ENCODE results near the gene MCM10. TPM values are rescaled to one million over a fixed set of nuclear protein-coding genes. Genes with fewer than 3 reads are reported as not detected.

The MCM10 gene
- total and polyA plus RNA-seq, 2 experiments from 2014 or later, result 38.2 to 43.0 TPM

DNA sequence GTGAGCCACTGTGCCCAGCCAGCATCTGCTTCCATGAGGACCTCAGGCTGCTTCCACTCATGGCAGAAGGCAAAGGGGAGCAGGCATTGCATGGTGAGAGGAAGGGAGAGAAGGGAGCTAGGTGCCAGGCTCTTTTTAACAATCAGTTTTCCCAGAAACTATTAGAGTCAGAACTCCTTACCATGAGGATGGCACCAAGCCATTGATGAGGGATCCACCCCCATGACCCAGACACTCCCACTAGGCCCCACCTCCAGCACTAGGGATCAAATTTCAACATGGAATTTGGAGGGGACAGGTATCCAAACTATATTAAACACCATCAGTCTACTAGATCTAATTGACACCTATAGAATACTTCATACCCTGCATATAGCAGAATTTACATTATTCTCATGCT lies 14.2 kb upstream of the MCM10 start:
- TF ChIP-seq EZH2phosphoT487 (IDR thresholded peaks at IDR 0.05; ENCODE audit: unreplicated experiment), result no peak
- Histone ChIP-seq H3F3A (replicated peaks; ENCODE audit: low read depth) (no peaks in the 10 kb centered on the region), H3K4me3 (no peak overlapping the region), H3K79me2 (replicated peaks; ENCODE audit: insufficient read depth) (no peaks in the 10 kb centered on the region), H4K20me1 (replicated peaks; ENCODE audit: insufficient read depth) (no peaks in the 10 kb centered on the region), H3K27me3 (ENCODE audit: insufficient read depth) (no peaks in the 10 kb centered on the region), H3K9me2 (ENCODE audit: insufficient read depth) (no peaks in the 10 kb centered on the region), H3K4me1 (ENCODE audit: insufficient read depth) (no peaks in the 10 kb centered on the region), H3K36me3 (ENCODE audit: insufficient read depth) (no peaks in the 10 kb centered on the region), H3K27ac (ENCODE audit: low read depth) (no peak overlapping the region), H2AFZ (no peak overlapping the region), H3K4me2 (no peak overlapping the region)
- no peak overlapping the region for H3K27ac Mint-ChIP-seq
- no peak overlapping the region for H3K4me3 Mint-ChIP-seq
- ATAC-seq (no peak), DNase-seq (ENCODE audit: low spot score) (no peak)
- no peaks in the 10 kb centered on the region for H3K9me3 Mint-ChIP-seq
- no peaks in the 10 kb centered on the region for H3K36me3 Mint-ChIP-seq (ENCODE audit: low read depth)
- H3K4me1 Mint-ChIP-seq, result no peaks in the 10 kb centered on the region
- peaks cover 5% of the 10 kb centered on the region for H3K27me3 Mint-ChIP-seq (ENCODE audit: insufficient read depth, low read depth, poor library complexity)

DNA sequence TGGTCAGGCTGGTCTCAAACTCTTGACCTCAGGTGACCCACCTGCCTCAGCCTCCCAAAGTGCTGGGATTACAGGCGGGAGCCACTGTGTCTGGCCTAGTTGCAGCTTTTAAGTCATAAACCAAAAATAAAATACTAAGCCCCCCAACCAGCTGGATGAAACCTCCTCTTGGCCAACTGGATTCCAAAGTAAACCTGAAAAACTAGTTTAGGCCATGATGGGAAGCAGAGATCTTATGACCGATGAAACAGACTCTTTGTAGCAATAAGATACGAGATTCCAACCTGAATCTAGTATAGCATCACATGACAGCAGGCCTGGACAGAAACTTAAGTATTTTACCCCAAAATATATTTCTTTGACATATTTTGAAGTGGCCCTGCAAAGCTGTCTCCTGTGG lies 9.1 kb upstream of the MCM10 start:
- Histone ChIP-seq H4K20me1 (replicated peaks; ENCODE audit: insufficient read depth) (no peaks in the 10 kb centered on the region), H3K27ac (ENCODE audit: low read depth) (no peak overlapping the region), H3K4me2 (no peak overlapping the region), H3F3A (replicated peaks; ENCODE audit: low read depth) (no peaks in the 10 kb centered on the region), H3K9me2 (ENCODE audit: insufficient read depth) (no peaks in the 10 kb centered on the region), H3K4me3 (no peak overlapping the region), H3K36me3 (ENCODE audit: insufficient read depth) (no peaks in the 10 kb centered on the region), H3K79me2 (replicated peaks; ENCODE audit: insufficient read depth) (no peaks in the 10 kb centered on the region), H2AFZ (no peak overlapping the region), H3K27me3 (ENCODE audit: insufficient read depth) (no peaks in the 10 kb centered on the region), H3K4me1 (ENCODE audit: insufficient read depth) (no peaks in the 10 kb centered on the region)
- Mint-ChIP-seq H3K36me3 (ENCODE audit: low read depth) (no peaks in the 10 kb centered on the region), H3K4me1 (no peaks in the 10 kb centered on the region), H3K27me3 (ENCODE audit: insufficient read depth, low read depth, poor library complexity) (no peaks in the 10 kb centered on the region), H3K4me3 (no peak overlapping the region), H3K9me3 (no peaks in the 10 kb centered on the region), H3K27ac (no peak overlapping the region)
- DNase-seq (ENCODE audit: low spot score) (no peak), ATAC-seq (no peak)
- TF ChIP-seq ZNF331 (CRISPR knock-in tag; IDR thresholded peaks at IDR 0.05; ENCODE audit: low read depth), result no peak
- TF ChIP-seq, protein P1, sequence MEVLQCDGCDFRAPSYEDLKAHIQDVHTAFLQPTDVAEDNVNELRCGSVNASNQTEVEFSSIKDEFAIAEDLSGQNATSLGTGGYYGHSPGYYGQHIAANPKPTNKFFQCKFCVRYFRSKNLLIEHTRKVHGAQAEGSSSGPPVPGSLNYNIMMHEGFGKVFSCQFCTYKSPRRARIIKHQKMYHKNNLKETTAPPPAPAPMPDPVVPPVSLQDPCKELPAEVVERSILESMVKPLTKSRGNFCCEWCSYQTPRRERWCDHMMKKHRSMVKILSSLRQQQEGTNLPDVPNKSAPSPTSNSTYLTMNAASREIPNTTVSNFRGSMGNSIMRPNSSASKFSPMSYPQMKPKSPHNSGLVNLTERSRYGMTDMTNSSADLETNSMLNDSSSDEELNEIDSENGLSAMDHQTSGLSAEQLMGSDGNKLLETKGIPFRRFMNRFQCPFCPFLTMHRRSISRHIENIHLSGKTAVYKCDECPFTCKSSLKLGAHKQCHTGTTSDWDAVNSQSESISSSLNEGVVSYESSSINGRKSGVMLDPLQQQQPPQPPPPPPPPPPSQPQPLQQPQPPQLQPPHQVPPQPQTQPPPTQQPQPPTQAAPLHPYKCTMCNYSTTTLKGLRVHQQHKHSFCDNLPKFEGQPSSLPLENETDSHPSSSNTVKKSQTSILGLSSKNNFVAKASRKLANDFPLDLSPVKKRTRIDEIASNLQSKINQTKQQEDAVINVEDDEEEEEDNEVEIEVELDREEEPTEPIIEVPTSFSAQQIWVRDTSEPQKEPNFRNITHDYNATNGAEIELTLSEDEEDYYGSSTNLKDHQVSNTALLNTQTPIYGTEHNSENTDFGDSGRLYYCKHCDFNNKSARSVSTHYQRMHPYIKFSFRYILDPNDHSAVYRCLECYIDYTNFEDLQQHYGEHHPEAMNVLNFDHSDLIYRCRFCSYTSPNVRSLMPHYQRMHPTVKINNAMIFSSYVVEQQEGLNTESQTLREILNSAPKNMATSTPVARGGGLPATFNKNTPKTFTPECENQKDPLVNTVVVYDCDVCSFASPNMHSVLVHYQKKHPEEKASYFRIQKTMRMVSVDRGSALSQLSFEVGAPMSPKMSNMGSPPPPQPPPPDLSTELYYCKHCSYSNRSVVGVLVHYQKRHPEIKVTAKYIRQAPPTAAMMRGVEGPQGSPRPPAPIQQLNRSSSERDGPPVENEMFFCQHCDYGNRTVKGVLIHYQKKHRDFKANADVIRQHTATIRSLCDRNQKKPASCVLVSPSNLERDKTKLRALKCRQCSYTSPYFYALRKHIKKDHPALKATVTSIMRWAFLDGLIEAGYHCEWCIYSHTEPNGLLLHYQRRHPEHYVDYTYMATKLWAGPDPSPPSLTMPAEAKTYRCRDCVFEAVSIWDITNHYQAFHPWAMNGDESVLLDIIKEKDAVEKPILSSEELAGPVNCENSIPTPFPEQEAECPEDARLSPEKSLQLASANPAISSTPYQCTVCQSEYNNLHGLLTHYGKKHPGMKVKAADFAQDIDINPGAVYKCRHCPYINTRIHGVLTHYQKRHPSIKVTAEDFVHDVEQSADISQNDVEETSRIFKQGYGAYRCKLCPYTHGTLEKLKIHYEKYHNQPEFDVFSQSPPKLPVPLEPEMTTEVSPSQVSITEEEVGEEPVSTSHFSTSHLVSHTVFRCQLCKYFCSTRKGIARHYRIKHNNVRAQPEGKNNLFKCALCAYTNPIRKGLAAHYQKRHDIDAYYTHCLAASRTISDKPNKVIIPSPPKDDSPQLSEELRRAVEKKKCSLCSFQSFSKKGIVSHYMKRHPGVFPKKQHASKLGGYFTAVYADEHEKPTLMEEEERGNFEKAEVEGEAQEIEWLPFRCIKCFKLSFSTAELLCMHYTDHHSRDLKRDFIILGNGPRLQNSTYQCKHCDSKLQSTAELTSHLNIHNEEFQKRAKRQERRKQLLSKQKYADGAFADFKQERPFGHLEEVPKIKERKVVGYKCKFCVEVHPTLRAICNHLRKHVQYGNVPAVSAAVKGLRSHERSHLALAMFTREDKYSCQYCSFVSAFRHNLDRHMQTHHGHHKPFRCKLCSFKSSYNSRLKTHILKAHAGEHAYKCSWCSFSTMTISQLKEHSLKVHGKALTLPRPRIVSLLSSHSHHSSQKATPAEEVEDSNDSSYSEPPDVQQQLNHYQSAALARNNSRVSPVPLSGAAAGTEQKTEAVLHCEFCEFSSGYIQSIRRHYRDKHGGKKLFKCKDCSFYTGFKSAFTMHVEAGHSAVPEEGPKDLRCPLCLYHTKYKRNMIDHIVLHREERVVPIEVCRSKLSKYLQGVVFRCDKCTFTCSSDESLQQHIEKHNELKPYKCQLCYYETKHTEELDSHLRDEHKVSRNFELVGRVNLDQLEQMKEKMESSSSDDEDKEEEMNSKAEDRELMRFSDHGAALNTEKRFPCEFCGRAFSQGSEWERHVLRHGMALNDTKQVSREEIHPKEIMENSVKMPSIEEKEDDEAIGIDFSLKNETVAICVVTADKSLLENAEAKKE (CRISPR knock-in tag; IDR thresholded peaks at IDR 0.05), result no peak
- no peak for TF ChIP-seq EZH2phosphoT487 (IDR thresholded peaks at IDR 0.05; ENCODE audit: unreplicated experiment)
- TF ChIP-seq CREB1 (CRISPR knock-in tag; IDR thresholded peaks at IDR 0.05; ENCODE audit: low read depth), result no peak
- no peak for TF ChIP-seq ZNF114 (CRISPR knock-in tag; IDR thresholded peaks at IDR 0.05)
- no peak for TF ChIP-seq STAT1 (IDR thresholded peaks at IDR 0.05; ENCODE audit: unreplicated experiment)
- TF ChIP-seq EZH2 (IDR thresholded peaks at IDR 0.05; ENCODE audit: low read depth, unreplicated experiment), result no peak
- no peak for TF ChIP-seq POLR2AphosphoS5 (IDR thresholded peaks at IDR 0.05; ENCODE audit: low read depth)
- TF ChIP-seq, protein P2, sequence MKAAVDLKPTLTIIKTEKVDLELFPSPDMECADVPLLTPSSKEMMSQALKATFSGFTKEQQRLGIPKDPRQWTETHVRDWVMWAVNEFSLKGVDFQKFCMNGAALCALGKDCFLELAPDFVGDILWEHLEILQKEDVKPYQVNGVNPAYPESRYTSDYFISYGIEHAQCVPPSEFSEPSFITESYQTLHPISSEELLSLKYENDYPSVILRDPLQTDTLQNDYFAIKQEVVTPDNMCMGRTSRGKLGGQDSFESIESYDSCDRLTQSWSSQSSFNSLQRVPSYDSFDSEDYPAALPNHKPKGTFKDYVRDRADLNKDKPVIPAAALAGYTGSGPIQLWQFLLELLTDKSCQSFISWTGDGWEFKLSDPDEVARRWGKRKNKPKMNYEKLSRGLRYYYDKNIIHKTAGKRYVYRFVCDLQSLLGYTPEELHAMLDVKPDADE (IDR thresholded peaks at IDR 0.05), result no peak
- TF ChIP-seq NANOG (IDR thresholded peaks at IDR 0.05; ENCODE audit: borderline replicate concordance), result no peak
- TF ChIP-seq, protein P3, sequence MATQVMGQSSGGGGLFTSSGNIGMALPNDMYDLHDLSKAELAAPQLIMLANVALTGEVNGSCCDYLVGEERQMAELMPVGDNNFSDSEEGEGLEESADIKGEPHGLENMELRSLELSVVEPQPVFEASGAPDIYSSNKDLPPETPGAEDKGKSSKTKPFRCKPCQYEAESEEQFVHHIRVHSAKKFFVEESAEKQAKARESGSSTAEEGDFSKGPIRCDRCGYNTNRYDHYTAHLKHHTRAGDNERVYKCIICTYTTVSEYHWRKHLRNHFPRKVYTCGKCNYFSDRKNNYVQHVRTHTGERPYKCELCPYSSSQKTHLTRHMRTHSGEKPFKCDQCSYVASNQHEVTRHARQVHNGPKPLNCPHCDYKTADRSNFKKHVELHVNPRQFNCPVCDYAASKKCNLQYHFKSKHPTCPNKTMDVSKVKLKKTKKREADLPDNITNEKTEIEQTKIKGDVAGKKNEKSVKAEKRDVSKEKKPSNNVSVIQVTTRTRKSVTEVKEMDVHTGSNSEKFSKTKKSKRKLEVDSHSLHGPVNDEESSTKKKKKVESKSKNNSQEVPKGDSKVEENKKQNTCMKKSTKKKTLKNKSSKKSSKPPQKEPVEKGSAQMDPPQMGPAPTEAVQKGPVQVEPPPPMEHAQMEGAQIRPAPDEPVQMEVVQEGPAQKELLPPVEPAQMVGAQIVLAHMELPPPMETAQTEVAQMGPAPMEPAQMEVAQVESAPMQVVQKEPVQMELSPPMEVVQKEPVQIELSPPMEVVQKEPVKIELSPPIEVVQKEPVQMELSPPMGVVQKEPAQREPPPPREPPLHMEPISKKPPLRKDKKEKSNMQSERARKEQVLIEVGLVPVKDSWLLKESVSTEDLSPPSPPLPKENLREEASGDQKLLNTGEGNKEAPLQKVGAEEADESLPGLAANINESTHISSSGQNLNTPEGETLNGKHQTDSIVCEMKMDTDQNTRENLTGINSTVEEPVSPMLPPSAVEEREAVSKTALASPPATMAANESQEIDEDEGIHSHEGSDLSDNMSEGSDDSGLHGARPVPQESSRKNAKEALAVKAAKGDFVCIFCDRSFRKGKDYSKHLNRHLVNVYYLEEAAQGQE (IDR thresholded peaks at IDR 0.05; ENCODE audit: unreplicated experiment), result no peak
- no peak for TF ChIP-seq JUNB (IDR thresholded peaks at IDR 0.05; ENCODE audit: unreplicated experiment)

Measured in GM23338 (cell line).